PFSK-1 (cell line): Measurements from ENCODE around the gene KRTCAP2.

Experiments used
- FOXP2 ChIP-seq: optimal IDR thresholded peaks from 2 replicates; pipeline ENCODE3; 2011; ENCODE audit warnings: borderline replicate concordance, control low read depth, inconsistent platforms; ENCODE audit not compliant: insufficient read depth; ENCODE audit errors: extremely low read length, extremely low read depth
- POLR2AphosphoS5 ChIP-seq: IDR thresholded peaks from 2 replicates; pipeline ENCODE4 v1.6.1; 2012; ENCODE audit warnings: low read depth, mild to moderate bottlenecking, control low read depth, low read length, moderate library complexity
- REST ChIP-seq, 2 experiments: IDR thresholded peaks; 2 replicates each; pipeline versions ENCODE4 v1.6.1 to v1.8.0; 2011 to 2012; ENCODE audit warnings: low read depth in 2 of 2, low read length in 2 of 2, control low read depth in 1 of 2, inconsistent platforms in 1 of 2, mild to moderate bottlenecking in 1 of 2, moderate library complexity in 1 of 2; ENCODE audit not compliant: insufficient read depth in 1 of 2
- SIN3A ChIP-seq: IDR thresholded peaks from 2 replicates; pipeline ENCODE4 v1.6.1; 2012; ENCODE audit warnings: mild to moderate bottlenecking, low read length, moderate library complexity, borderline replicate concordance; ENCODE audit not compliant: insufficient read depth
- TAF1 ChIP-seq: IDR thresholded peaks from 2 replicates; pipeline ENCODE4 v1.6.1; 2012; ENCODE audit warnings: low read length, control low read depth, borderline replicate concordance; ENCODE audit not compliant: insufficient read depth

The KRTCAP2 gene

GRCh38 chr1:155158991-155159390, 14.1 kb downstream of the KRTCAP2 start:
- no peak for TF ChIP-seq POLR2AphosphoS5
- TF ChIP-seq TAF1: no peak
- no peak for TF ChIP-seq REST (IDR thresholded peaks at IDR 0.05; ENCODE audit: insufficient read depth in 1 of 2, low read depth in 2 of 2, low read length in 2 of 2)
- TF ChIP-seq FOXP2: no peak
- TF ChIP-seq SIN3A: no peak

GRCh38 chr1:155145491-155145890, 27.6 kb downstream of the KRTCAP2 start:
- TF ChIP-seq POLR2AphosphoS5 (no peak), FOXP2 (no peak), TAF1 (no peak), REST (IDR thresholded peaks at IDR 0.05; ENCODE audit: insufficient read depth in 1 of 2, low read depth in 2 of 2, low read length in 2 of 2) (no peak), SIN3A (no peak)

GRCh38 chr1:155141749-155142148, 31.4 kb downstream of the KRTCAP2 start:
- TF ChIP-seq REST (IDR thresholded peaks at IDR 0.05; ENCODE audit: insufficient read depth in 1 of 2, low read depth in 2 of 2, low read length in 2 of 2) (no peak), SIN3A (no peak), TAF1 (no peak), POLR2AphosphoS5 (no peak), FOXP2 (no peak)

GRCh38 chr1:155140630-155140953, 32.5 kb downstream of the KRTCAP2 start:
- TF ChIP-seq FOXP2 (no peak), REST (IDR thresholded peaks at IDR 0.05; ENCODE audit: insufficient read depth in 1 of 2, low read depth in 2 of 2, low read length in 2 of 2) (no peak), SIN3A (no peak), TAF1 (no peak), POLR2AphosphoS5 (no peak; the same call in 1 of the 2 replicates)

- TF ChIP-seq TAF1: no peak
- TF ChIP-seq REST (IDR thresholded peaks at IDR 0.05; ENCODE audit: insufficient read depth in 1 of 2, low read depth in 2 of 2, low read length in 2 of 2): 0 out of 4 replicates have a peak, but pooled peaks of 1 of the 2 experiments have one; percentile 57
- TF ChIP-seq POLR2AphosphoS5: peak; percentile 89
- TF ChIP-seq SIN3A: peak; percentile 64
- TF ChIP-seq FOXP2: no peak
These were observed 33.0 kb downstream of the KRTCAP2 start, which contains the start of gene DPM3 for GRCh38 chr1:155139895-155140629. Gene DPM3 (minus strand): TSS chr1:155140531. CDS start chr1:155140240, 291 bp downstream.
